HG03469 (cell line): ENCODE data around the gene SLC25A22.
A peak's percentile ranks its signal among the peaks of the same experiment; 100 is the strongest.

Experiments
- ATAC-seq: cut with Tn5 transposase; IDR thresholded peaks from one replicate; pipeline ENCODE4 v1.9.1; 2021; ENCODE audit warnings: mild to moderate bottlenecking, moderate library complexity, moderate number of reproducible peaks; ENCODE audit not compliant: unreplicated experiment

Gene SLC25A22

GRCh38 chr11:798093-798713, at the start of gene SLC25A22:
Gene SLC25A22, minus strand, starts transcription at chr11:798281. Its CDS starts 3,275 bp downstream, at chr11:795006.
- peak; percentile 44 for ATAC-seq

- ATAC-seq: no peak
Measured at GRCh38 chr11:847876-848275, 49.8 kb upstream of the SLC25A22 start.

GRCh38 chr11:846496-847098, 48.5 kb upstream of the SLC25A22 start:
- no peak for ATAC-seq

DNA sequence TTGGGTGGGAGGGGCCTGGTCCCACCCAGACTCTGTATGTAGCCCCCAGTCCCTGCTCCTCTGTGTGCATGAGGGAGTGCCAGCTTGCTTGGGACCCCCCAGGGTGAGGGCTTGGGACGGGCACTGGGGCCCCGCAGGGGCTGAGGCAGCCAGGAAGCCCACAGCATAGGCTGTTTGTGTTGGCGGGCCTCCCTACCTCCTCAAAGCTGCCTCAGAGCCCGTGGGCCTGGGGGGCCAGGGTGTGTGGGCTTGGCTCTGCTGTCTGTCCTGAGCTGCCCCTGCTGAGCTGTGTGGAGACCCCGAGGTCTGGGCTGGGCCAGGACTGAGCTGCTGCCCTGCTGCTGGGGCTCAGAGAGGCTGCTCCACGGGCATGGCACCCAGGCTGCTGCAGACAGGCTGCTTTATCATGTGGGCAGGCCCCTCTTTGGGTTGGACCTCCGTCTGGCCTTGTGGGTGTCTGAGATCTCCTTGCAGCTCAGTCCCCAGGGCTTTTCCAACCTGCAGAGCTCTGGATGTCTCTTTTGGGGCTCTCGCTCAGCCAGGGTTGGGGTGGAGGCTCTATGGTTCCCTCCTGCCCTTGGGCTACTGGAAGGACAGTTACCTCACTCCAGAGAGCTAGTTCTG, 47.9 kb upstream of the SLC25A22 start:
- no peak for ATAC-seq

GRCh38 chr11:844693-845644, 46.9 kb upstream of the SLC25A22 start:
- no peak for ATAC-seq

- no peak for ATAC-seq
Measured at GRCh38 chr11:843818-844692, 46.0 kb upstream of the SLC25A22 start.

GRCh38 chr11:843086-843734, 45.1 kb upstream of the SLC25A22 start:
- no peak for ATAC-seq

DNA sequence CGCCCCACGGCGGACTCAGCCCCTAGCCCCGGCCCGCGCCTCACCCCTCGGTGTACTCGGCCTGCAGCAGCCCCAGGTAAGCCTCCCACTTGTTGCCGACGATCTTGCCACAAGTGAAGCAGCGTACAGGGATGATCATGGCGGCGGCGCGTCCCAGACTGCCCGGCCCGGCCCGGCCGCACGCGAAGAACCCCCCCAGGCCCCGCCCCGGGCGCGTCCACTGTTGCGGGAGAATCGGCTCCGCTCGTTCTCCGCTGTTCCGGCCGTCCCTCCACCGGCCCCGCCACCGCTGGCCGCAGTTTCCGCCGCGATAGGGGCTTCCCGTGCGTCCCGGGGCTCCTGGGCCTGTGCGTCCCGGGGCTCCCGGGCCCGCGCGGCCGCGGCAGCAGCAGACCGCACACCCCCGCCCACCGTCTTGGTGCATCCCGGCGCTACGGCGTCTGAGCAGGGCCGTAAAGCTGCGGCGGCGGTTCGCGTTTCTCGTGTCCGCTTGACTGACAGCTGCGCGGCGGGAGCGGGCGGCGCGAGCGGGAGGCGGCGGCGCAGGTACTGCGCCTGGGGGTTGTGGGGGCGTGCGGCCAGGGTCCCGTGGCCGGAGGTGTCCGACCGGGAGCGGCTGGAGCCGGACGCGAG, 44.4 kb upstream of the SLC25A22 start, which contains the start of the genes POLR2L and TSPAN4:
Gene POLR2L, minus strand, starts transcription at position 160 of the 633 bp plus-strand sequence. Its CDS starts 21 bp downstream, at position 139.
Gene TSPAN4, plus strand, starts transcription at position 483 of the 633 bp plus-strand sequence. CDS start 7,453 bp downstream, outside the sequence.
- peak; percentile 30 for ATAC-seq

DNA sequence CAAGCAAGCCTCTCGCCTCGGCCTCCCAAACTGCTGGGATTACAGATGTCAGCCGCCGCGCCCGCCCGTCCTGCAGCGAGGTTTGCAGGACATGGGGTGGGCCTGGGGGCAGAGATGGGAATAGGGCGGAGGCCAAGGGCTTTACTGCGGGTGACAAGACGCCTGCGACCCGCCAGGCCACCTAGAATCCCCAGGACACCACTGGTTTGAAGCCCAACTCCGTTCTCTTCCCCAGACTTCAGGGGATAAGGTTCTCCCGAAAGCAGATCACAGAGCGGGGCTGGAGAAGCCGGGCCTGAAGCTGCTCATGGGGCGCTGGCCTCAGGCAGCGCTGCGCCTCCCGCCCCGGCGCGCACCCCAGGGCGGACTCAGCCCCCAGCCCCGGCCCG, 43.9 kb upstream of the SLC25A22 start:
- ATAC-seq: no peak

- no peak for ATAC-seq
Measured at GRCh38 chr11:839875-840617, 42.0 kb upstream of the SLC25A22 start.

- no peak for ATAC-seq
Measured at GRCh38 chr11:839280-839623, 41.2 kb upstream of the SLC25A22 start.

DNA sequence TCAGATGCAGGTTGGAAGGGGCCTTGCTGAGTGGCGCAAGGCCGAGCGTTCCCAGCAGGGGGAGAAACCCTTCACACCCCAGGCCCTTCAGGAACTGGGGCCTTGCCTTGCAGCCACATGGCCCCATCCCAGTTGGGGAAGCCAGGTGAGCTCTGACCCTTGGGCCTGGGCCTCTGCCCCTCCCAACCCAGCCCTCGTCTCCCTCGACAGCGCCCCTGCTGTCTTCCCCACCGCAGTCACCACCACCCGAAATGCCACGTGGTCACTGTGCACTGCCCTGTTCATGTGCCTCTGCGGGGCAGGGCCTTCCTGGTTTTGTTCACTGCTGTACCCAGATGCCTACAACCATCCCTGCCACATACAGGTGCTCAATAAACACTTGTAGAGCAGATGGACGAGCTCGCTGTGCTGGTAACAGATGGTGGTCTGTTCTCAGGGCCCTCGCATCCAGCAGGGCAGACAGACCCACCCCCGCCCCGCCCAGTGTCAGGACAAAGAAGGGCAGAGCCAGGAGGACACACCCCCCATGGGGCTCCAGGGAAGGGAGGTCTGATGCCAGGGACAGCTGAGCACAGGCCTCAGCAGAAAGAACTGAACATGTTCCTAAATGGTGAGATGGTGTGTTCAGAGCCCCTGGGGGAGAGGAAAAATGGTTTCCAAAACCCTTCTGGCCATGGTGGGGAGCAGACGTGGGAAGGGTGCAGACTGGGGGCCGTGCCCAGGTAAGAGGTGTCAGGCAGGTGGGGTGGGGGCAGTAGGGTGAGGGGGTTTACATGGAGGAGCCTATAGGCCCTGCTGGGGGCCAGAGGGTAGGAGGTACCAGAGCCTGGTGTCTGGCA, 40.6 kb upstream of the SLC25A22 start:
- ATAC-seq: no peak

DNA sequence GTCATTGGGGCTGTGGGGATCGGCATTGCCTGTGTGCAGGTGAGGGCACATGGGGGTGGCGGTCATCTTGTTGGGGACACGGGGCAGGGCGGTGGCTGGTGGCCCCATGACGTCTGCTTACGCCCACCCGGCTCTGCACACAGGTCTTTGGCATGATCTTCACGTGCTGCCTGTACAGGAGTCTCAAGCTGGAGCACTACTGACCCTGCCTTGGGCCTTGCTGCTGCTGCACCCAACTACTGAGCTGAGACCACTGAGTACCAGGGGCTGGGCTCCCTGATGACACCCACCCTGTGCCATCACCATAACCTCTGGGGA, 39.9 kb upstream of the SLC25A22 start:
- no peak for ATAC-seq

DNA sequence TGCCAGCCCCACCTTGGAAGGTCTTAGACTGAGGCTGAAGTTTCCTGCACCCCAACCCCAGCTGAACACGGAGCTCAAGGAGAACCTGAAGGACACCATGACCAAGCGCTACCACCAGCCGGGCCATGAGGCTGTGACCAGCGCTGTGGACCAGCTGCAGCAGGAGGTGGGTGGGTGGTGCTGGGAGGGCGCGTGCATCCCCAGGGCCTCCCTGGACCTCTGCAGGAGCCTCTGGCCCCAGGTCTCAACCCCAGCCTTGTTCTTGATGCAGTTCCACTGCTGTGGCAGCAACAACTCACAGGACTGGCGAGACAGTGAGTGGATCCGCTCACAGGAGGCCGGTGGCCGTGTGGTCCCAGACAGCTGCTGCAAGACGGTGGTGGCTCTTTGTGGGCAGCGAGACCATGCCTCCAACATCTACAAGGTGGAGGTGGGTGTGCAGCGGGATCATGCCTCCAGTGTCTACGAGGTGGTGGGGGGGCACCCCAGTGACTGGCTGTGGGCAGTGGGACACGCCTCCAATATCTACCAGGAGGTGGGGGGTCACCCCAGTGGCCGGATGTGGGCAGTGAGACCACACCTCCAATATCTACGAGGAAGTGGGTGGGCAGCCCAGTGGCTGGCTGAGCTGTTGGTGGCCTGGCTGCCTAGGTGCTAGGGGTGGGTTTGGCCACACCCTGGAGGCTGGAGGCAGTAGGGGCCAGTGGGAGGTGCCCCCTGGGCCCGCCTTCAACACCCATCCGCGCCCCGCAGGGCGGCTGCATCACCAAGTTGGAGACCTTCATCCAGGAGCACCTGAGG, 39.3 kb upstream of the SLC25A22 start:
- ATAC-seq: no peak

- ATAC-seq: no peak
Measured at GRCh38 chr11:836700-837099, 38.6 kb upstream of the SLC25A22 start.

DNA sequence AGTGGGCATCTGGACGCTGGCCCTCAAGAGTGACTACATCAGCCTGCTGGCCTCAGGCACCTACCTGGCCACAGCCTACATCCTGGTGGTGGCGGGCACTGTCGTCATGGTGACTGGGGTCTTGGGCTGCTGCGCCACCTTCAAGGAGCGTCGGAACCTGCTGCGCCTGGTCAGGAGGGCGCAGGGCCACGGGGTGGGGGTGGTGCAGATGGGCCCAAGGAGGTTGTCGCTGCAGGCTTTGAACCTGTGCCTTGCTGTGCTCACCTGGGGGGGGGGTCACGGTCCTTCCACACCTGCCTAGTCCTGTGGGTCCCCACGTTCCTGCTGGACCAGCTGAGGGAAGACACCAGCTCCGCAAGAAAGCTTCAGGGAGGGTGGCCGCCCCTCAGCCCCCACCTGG, 38.2 kb upstream of the SLC25A22 start:
- no peak for ATAC-seq
